GM21723 (cell line): ENCODE data around the gene NFIC.
"Not testable (repeated sequence)": the region's sequence is repeated elsewhere in the genome, so short reads cannot be mapped to it uniquely, and the experiment has no call there.

Experiments
- ATAC-seq: cut with Tn5 transposase; IDR thresholded peaks from one replicate; pipeline ENCODE4 v1.9.1; 2021; ENCODE audit warnings: mild to moderate bottlenecking, moderate library complexity; ENCODE audit not compliant: unreplicated experiment

The NFIC gene

DNA sequence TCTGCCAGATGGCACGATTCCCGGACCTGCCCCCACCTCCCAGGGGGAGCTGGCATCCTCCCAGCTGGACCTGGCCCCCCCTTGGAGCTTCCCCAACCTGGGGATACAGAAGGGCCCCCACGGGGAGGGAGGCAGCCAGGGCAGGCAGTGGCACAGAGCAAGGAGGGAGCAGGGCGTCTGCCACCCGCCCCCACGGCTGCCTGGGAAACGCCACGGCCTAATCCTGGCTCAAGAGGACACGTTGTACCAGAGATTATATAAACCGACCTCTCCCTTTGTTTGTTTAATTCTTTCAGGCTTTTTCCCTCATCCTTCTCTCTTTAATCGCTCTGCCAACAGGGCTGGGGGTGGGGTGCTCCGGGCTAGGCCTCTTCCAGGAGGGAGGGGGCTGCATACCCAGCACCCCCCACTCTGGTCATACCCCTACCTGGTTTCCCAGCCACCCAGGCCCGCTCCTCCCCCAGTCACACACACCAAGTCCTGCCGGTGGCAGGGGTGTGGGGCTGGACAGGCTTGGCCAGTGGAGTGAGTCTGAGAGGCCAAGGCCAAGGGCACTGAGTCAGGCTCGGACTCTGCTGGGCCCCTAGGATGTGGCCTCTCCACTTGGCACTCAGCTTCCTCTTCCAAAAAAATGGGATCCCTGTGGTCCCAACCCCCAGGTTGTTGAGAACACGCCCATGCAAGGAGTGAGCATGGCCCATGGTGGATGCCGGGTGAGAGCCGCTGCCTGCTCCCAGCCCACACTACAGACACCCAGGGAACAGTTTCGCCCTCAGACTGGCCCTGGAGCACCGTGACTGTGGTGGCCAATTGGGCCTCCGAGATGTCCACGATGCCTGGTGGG lies 29.5 kb upstream of the NFIC start:
- no peak for ATAC-seq

DNA sequence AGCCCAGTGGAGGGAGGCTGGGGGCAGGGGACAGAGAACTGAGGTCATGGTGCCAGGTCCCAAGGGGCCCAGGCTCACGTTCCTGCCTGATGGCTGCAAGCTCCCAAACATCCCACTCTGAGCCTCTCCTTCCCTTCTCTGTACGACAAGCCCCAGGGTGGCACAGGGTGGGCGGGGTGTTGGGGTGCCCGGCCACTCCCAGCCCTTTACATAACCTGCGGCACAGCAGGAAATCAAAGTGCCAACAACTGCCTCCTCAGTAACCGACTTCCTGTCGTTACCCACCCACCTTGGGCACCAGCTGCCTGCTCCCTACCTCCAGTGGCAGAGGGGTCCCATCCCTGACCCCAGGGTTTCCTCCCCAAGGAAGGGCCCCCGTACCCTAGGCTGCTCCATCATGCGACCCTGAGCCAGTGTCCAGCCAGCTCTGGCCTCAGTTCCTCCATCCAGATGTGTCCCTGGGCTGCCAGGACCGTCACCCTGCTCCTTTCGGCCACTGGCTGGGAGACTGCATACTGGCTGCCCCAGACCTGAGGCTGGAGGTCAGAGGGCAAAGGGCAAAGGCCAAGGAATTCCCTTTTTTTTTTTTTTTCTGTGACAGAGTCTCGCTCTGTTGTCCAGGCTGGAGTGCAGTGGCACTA lies 27.7 kb upstream of the NFIC start:
- ATAC-seq: no peak

DNA sequence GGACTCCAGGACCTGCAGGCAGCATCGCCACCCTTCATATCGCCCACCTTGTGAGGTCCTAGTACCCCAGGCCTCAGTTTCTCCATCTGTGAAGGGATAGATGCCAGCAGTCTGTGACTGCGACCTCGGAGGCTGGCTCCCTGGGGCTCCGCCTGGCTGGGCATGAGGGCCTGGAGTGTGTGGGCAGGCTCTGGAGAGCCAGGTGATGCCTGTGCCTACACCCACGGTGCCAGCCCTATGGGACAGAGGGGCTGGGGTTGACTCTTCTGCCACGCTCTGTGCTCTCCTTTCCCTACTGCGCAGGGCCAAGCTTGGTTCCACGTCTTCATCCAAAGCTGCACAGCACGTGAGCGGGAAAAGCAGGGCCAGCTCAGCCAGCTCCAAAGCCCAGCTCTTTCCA lies 26.0 kb upstream of the NFIC start:
- no peak for ATAC-seq

DNA sequence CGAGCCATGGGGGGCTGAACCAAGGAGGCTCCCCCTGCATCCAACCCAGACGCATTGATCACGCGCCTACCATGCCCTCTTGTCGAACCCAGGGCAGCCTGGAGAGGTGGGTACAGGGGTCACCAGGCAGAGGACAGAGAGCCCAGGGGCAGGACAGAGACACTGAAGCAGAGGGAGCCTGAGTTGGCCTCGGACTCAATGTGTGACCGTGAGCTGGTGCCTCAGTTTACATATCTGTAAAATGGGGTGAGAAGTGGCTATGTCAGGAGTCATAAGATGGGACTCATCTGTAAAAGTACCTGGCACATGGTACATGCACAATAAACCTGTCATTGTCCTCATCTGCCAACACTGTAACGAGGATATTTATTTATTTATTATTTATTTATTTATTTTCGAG lies 24.1 kb upstream of the NFIC start:
- no peak for ATAC-seq

DNA sequence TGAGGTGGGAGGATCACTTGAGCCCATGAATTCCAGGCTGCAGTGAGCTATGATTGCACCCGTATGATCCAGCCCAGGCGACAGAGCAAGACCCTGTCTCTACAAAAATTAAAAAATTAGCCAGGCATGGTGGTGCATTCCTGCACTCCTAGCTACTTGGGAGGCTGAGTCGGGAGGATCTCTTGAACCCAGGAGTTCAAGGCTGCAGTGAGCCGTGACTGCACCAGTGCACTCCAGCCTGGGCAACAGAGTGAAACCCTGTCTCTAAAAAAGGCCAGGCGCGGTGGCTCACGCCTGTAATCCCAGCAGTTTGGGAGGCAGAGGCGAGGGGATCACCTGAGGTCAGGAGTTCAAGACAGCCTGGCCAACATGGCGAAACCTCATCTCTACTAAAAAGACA lies 23.4 kb upstream of the NFIC start:
- ATAC-seq: not testable (repeated sequence)

DNA sequence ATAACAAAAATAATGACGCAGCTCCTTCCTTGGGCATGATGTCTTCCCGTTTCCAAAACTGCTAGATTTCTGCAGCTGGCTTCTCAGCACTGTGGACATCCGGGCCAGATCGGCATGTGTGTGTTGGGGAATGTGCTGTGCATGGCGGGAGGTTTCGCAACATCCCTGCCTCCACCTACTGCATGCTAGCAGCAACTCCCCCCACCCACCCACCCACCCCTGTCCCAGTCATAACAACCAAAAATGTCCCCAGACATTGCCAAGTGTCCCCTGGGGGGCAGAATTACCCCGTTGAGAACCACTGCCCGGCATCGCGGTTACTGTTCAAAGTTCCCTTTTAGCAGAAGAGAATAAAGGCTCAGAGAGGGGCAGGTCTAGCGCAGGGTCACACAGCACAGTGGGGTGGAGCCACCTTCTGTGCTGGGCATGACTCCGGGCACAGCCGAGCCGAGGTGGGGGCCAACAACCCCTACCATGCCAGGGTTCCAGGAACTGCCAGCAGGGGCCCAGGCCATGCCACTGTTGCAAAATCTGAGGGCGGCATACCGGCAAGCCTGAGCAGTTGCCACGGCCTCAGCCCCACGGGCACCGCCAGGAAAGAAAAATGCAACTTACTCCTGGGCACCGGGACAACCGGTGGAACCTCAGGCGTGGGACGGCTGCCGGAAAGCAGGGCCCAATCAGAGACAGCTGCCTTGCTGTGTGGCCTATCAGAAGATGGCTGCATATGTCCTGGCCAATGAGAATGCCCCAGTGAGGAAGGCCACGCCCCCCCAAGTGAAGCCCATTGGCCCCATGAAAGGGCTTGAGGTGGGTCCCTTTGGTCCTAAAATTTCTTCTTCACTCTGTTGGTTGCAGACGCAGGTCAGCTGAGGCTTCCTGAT lies 22.5 kb upstream of the NFIC start:
- no peak for ATAC-seq

DNA sequence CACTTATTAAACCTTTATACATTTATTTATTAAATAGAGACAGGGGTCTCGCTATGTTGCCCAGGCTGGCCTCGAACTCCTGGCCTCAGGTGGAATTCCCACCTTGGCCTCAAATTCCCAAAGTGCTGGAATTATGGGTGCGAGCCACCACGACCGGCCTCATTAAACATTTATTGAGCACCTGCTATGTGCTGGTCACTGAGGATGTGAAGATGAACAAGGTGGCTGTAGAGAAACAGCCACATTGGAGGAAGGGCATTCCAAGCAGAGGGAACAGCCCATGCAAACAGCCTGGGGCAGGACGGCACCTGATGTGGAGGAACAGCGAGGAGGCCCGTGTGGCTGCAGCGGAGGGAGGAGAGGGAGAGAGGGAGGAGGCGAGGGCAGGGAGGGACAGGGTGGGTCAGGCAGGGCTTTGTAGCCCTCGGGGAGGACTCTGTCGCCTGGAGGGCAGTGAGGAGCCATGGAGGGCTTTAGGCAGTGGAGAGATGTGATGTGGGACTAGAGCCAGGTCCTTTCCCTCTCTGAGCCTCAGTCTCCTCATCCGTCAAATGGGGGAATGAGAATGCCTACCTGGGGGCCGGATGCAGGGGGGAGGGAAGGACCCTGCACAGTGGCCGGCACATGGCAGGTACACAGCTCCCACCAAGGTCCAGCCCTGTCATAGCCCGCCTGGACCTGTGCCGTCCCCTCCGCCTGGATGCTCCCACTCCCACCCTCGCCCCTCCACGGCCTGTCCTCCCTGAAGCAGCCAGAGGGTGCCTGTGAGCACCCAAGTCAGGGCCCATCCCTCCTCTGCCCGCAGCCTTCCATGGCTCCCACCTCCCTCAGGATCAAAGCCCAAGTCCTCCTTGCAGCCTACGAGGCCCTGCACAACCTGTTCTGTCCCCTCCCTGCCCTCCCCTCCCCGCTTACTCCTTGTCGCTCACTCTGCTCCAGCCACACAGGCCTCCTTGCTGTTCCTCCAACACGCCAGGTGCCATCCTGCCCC lies 21.5 kb upstream of the NFIC start:
- ATAC-seq: no peak

DNA sequence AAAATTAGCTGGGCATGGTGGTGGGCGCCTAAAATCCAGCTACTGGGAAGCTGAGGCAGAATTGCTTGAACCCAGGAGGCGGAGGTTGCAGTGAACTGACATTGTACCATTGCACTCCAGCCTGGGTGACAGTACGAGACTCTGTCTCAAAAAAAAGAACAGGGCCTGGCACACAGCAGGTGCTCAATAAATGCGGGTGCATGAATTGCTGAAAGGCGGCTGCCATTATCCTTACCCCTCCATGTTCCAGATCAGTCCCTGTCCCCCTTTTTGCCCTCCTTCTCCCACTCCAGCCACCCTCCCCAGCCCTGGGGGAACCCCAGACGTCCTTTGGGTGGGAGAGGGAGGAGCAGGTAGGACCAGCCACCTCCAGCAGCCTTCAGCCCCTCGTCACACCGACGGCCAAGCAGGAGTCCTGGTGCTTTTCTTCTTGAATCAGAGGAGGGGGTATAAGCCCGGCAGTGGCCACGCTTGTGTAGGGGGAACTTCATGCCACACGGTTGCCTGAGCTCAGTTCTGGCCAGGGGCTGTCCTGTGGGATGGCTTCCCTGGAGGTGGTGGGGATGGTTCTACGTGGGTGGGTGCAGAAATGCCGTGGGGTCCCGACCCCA lies 20.4 kb upstream of the NFIC start:
- ATAC-seq: no peak

DNA sequence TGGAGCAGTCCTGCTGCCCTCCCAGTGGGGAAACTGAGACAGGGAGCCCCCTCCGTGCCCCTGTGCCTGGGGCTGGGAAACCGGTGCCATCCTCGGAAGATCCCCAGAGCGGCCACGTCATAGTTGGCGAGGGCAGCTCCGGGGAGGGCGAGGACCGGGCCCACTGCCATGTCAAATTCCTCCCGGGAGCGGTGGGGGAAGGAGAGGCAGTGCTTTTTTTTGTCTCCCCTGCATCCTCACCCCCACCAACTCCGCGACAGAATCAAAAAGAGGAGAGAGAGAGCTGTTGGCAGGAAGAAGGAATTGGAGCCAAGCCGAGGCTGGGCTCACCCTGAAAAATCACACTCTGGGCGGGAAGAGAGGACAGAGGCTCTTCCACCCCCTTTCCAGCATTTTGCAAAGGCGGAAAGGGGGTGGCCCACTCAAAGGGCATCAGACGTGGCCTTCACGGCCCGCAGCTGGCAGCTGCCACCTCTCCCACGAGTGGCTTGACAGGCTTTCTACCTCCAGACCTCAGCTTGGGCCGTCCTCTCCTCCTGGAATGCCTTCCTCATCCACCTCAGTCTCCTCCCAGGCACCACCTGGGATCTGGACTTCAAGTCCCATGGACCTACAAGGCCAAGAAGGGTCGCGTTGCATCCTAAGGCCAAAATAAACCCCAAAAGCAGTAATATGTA lies 19.6 kb upstream of the NFIC start:
- ATAC-seq: no peak

DNA sequence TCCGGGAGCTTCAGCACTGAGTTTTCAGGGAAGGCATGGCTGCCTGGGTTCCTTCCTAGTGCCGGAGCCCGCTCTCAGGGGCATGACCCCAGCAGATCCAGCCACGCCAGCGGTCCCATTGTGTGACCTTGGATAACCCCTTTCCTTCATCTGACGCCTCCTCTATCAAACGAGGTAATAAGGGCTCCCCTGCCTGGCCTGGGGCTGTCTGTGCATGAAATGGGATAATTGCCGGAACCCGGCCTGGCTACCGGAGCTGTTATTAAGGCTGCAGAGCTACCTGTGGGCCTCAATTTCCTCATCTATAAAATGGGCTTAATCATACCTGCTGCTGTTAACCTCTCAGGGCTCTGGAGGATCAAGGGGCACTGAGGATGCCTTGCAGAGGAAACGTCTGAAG lies 18.3 kb upstream of the NFIC start:
- no peak for ATAC-seq

DNA sequence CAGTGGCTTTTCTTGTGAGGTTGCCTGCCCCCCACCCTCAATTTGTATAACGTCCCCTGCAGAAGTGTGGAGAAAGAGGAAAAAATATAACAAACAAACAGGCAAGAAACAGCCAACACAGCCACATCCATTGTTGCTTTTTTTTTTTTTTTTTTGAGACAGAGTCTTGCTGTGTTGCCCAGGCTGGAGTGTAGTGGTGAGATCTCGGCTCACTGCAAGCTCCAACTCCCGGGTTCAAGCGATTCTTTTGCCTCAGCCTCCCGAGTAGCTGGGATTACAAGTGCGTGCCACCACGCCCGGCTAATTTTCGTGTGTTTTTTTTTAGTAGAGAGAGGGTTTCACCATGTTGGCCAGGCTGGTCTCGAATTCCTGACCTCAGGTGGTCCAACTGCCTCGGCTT lies 17.9 kb upstream of the NFIC start:
- not testable (repeated sequence) for ATAC-seq

DNA sequence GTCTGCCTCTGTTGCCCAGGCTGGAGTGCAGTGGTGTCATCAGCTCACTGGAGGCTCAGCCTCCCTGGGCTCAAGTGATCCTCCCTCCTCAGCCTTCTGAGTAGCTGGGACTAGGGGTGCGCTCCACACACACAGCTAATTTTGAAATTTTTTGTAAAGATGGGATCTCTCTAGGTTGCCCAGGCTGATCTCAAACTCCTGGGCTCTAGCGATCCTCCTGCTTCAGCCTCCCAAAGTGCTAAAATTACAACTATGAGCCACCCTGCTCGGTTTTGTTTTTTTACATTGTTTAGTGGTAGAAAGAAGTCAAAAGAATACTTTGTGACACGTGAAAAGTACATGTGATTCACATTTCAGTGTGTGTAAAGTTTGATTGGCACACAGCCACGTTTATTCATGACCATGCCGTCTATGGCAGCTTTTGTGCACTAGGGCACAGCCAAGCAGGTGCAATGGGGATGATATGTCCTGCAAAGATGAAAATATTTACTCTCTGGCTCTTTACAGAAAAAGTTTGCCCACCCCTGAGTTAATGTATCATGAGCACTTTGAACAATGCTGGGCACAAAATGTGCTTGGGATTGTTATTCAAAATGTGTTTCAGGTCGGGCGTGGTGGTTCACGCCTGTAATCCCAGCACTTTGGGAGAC lies 16.2 kb upstream of the NFIC start:
- ATAC-seq: no peak

DNA sequence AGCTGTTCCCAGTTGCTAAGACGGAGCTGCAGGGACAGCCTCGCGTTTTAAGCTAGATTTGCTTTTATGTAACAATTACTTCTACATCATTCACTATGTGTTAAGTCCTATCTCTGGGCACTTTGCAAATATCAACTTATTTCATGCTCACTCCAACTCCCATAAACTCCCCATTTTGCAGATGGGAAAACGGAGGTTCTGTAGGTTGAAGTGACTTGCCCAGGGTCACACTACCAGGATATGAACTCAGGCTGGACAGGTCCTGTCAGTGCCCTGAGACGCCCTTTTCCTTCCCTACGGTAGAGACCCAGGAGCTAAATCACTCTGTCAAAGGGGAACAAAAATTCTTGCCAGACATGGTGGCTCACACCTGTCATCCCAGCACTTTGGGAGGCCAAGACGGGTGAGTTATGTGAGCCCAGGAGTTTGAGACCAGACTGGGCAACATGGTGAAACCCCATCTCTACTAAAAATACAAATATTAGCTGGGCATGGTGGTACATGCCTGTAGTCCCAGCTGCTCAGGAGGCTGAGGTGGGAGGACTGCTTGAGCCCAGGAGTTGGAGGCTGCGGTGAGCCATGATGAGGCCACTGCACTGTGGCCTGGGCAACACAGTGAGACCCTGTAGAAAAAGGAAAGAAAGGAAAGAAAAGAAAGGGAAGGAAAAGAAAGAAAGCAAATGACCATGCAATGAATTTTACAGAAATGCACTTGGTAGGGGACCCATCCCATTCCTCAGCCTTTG lies 14.5 kb upstream of the NFIC start:
- no peak for ATAC-seq

DNA sequence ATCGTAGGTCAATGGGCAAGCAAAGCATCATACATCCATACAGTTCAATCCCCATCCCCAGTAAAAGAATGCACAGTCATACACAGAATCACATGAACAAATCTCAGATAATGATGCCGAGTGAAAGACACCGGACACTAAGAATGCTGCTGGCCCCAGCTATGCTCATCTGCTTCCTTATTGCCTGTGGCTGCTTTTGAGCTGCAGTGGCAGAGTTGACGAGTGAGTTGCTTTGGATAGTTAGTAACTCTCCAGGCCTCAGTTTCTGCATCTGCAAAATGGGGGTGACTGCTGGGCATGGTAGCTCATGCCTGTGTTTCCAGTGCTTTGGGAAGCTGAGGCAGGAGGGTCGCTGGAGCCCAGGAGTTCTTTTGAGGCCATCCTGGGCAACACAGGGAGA lies 12.9 kb upstream of the NFIC start:
- no peak for ATAC-seq

DNA sequence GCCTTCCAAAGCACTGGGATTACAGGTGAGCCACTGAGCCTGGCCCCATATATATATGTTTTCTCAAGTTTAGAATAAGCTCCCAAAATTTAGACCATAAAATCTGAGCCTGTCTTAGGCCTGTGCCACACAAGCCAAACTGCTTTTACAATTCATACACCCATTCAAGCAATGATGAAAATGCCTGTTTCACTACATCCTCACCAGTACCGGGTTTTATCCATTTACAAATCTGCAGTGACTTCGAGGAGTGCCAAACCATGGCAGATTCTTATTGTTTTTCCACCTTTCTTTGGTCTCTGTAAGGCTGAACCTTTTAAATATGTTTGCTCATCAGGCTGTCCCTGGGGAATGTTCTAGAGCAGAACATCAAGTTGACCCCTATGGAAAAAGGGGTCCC lies 9.6 kb upstream of the NFIC start:
- no peak for ATAC-seq

DNA sequence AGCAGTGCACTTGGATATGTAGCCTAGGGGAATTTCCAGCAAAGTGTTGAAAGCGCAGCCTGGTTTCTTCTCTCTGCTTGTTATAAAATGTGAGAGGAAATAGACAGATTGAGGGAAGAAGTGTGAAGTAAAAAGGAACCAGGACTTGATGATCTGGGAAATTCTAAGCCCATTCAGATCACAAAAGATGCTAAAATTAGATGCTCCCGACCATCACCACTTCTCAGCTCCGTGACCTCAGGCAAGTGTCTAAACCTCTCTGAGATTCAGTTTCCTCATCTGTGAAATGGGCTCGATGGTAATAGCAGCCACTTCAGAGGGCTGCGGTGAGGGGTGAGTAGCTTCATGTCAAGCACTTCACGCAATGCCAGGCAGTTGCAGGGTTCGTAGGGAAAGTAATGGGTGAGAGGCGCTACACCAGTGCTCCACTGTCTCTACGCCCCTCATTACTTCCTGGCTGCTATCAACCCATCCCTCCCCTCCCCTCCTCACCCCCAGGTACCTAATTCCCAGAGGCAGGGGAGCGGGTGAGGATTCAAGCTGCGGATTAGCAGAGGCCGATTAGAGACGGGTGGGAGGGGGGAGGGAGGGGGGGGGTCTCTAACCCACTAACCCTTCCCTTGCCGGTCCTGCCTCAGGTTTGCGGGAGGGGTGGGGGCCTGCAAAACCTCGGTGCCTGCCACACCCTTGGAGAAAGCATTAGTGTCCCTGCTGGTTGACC lies 9.0 kb upstream of the NFIC start:
- ATAC-seq: no peak

DNA sequence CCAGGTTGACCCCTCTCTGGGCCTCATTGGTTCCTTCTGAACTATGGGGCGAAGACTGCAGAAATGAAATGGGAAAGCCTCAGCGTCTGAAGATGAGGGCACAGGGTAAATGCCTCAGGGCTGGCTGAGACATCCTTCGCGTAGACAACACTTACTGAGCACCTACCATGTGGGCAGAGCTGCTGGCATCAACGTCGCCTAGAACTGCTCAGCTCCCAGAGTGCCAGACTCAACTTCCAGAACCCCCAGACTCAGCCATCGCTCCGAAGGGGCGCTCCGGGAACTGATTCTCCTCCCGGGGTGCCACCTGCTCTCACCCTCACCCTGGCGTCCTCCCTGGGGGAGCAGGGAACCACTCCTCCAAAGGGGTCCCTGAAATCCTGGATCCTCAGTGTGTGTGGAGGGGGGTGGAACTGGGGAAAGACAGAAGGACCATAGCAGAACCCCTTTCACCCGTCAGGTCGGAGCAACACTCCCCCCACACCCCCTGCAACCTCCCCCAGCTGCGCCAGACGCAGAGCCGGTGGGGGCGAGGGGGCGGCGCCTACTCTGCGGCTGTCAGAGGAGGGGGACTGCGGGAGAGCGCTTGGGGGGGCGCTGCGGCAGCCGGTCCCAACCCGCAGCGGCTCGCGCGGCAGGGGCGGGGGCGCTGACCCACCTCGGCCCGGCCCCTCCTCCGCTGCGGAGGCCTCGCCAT lies 8.2 kb upstream of the NFIC start:
- no peak for ATAC-seq
